GM19452 (cell line): ENCODE measurements around the gene SGK1.
"Not testable (repeated sequence)": the region's sequence is repeated elsewhere in the genome, so short reads cannot be mapped to it uniquely, and the experiment has no call there.

Experiments used
- ATAC-seq: cut with Tn5 transposase; IDR thresholded peaks from one replicate; pipeline ENCODE4 v1.9.1; 2021; ENCODE audit not compliant: unreplicated experiment

SGK1 gene

GRCh38 chr6:134193536-134194498 lies 124.1 kb downstream of the SGK1 start:
- no peak for ATAC-seq

DNA sequence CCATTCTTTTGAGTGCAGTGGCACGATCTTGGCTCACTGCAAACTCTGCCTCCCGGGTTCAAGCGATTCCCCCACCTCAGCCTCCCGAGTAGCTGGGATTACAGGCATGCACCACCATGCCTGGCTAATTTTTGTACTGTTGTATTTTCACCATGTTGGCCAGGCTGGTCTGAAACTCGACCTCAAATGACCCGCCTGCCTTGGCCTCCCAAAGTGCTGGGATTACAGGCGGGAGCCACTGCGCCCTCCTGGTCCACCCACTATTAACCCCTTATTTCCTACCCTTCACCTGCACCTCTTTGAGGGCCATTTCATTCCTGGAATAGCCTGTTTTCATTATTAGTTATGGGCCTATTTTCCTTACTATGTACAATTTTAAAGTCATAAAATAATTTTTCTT lies 125.3 kb downstream of the SGK1 start:
- ATAC-seq, result not testable (repeated sequence)

DNA sequence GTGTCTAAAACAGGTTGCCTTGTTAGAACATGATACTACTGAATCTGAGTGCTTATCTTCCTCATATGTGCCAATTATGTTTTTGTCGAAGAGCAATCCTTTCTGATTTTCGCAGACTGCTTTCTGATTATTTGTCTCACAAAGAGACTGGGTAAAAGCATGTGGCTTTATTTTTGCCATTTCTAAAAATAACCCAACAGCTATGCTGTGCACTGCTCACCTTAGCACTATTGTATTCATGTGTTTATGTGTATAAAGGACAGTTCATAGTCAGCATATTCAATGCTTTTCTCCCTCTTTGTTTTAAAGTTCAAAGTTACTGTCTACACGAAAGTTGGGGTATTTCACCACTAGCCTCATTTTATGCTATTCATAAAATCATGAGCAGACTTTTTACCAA lies 127.0 kb downstream of the SGK1 start:
- no peak for ATAC-seq

DNA sequence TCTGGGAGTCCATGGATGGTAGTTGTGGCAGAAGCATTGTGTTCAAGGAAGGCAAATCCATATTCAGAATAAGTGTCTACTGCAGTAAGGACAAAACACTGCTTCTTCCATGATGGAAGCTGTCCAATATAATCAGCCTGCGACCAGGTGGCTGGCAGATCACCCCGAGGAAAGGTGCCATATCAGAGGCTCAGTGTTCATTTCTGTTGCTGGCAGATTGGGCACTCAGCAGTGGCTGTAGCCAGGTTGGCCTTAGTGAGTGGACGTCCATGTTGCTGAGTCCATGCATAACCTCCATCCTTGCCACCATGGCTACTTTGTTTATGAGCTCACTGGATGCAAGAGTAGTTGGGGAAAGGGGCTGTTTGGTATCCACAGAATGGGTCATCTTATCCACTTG lies 130.2 kb downstream of the SGK1 start:
- no peak for ATAC-seq

DNA sequence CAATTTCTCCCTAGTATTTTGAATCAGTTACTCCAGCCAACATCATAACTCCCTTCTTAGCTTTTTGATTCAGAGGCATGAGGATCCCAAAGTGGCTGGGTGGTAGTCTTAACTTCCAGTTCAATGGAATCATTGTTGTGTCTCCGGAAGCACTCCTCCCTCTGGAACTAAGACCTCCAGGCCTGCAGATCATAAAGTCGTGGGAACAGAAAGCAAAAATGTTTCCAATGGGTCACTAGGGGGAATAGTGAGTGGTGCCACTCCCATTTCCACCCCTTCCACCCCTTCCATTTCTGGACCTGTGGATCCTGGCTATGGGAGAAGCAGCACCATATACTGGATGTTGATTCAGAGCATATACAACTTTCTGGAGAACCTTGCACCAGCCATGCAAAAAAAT lies 130.8 kb downstream of the SGK1 start:
- no peak for ATAC-seq

- no peak for ATAC-seq
Observed at GRCh38 chr6:134186355-134186754, 131.6 kb downstream of the SGK1 start.

- ATAC-seq, result no peak
Observed at GRCh38 chr6:134185277-134185676, 132.6 kb downstream of the SGK1 start.

GRCh38 chr6:134183844-134184243 lies 134.1 kb downstream of the SGK1 start:
- ATAC-seq, result no peak

DNA sequence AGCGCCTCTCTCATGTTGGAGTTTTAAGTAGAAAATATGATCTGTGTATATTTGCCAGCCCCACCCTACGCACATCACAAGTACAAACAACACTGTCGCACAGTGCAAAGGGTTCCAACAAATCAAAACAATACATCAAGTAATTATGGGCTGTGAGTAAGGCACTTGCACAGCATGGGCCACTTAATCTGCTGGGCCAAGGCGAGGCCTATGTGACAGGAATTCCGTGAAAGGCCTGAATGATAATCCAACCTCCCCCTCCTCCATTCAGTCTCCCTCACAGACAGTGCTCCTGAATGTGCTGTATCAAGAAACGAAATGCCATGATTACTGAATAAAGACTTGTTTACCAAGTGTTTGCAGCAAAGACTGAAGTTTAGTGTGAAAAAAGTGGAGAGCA lies 135.4 kb downstream of the SGK1 start:
- no peak for ATAC-seq

DNA sequence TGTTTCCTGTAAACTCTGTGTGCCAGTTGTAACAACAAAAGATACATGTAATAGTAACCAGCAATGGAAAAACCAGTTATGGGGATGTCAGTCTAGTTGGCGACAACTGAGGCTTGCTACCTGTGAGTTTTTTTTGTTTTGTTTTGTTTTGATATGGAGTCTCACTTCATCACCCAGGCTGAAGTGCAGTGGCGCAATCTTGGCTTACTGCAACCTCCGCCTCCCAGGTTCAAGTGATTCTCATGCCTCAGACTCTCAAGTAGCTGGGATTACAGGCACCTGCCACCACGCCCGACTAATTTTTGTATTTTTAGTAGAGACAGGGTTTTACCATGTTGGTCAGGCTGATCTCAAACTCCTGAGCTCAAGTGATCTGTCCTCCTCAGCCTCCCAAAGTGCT lies 136.2 kb downstream of the SGK1 start:
- not testable (repeated sequence) for ATAC-seq

- not testable (repeated sequence) for ATAC-seq
Observed at GRCh38 chr6:134181251-134181650, 136.7 kb downstream of the SGK1 start.

DNA sequence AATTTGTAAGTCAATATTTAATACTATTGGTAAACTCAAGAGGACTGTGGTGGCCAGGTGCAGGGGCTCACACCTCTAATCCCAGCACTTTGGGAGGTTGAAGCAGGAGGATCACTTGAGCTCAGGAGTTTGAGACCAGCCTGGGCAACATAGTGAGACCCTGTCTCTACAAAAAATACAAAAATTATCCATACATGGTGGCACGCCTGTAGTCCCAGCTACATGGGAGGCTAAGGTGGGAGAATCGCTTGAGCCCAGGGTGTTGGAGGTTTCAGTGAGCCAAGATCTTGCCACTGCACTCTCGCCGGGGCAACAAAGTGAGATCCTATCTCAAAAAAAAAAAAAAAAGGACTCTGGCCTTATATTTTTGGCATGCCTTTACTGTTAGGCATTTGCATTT lies 137.4 kb downstream of the SGK1 start:
- ATAC-seq, result not testable (repeated sequence)

- no peak for ATAC-seq
Observed at GRCh38 chr6:134178161-134179044, 139.5 kb downstream of the SGK1 start.

DNA sequence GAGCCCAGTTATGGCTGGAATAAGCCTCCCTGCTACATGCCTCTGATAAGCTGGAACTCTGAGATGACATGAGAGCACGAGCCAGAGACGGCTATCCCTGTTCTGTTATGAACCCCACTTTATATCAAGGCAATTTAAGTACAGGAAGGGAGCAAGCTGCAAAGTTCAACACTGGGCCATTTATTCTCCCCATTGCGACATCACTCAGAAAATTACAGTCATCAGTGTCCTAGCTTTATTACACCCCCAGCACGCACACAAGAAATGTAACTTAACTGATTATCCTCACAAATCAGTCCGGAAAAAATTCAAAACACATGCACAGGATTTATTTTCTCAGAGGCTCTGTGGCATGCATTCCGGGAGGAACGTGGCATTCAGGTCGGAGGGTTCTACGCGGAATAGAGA lies 140.2 kb downstream of the SGK1 start:
- ATAC-seq, result no peak

- no peak for ATAC-seq
Observed at GRCh38 chr6:134177236-134177635, 140.7 kb downstream of the SGK1 start.

- ATAC-seq, result no peak
Observed at GRCh38 chr6:134176264-134176975, 141.5 kb downstream of the SGK1 start.

GRCh38 chr6:134175532-134176263 lies 142.2 kb downstream of the SGK1 start:
- ATAC-seq, result no peak

DNA sequence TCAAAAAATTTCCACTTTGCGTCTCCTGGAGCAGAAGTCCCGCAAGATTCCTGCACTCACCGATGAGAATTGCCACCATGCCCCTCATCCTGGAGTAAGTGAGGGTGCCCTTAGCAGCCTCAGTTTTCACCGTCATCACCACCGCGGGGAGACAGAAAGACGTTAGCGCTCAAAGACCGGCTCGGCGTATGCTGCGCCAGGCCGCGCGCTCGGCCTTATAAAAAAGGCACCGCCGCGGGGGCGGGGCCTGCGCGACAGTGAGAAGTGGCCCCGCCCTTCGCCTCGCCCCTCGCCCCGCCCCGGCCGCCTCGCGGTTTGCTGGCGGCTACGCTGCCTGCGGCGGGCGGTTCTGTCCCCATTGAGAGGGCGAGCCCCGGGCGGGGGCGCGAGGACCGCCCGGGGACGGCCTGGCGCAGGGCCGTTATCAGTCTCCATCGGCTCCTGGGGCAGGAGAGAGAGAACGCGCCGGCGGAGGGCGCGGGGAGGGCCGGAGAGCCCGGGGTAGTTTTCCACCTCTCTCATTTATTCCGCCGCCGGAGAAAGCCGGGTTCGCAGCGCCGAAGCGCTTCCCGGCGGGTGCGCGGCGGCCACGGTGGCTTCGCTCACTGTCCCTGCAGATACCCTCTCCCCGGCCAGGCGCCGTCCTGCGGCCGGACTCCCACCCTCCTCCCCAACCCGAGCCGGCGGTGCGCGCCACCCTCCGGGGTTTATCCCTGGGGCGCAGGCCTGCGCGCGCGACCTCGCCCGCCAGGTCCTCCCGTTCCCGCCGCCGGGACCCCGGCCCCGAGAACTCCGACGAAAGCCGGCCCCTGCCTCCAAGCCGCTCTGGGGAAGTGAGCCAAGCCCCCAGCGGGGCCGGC lies 143.0 kb downstream of the SGK1 start:
- peak; percentile 71 for ATAC-seq

DNA sequence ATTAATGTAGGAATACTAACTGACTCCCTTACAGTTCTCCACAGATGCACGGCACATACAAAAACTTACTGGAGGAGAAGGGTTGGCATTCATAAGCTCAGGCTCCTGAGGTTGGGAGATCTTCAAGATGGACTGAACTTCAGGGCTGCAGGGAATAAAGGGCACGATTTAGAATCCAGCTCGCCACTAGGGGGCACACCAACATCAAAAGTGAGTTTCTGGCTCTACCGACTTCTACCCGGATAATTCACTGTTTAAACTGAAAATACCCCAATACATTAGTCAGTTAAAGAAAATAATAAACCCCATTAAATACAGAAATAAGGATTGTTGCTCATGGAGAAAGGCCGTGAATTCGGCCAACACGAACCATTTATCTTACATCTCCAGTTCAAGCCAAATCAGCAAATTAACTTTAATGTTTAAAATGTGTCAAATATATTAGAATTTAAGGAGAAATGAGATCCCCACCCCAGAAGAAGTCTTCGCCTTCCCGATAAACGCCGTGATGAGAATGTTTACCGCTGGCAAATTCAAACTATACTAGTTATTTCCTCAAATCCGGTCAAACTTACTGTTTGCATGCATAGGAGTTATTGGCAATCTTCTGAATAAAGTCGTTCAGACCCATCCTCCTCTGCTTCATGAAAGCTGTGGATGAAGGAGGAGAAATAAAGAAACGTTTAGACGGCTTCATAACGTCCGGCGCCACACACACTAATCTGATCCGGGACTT lies 143.8 kb downstream of the SGK1 start:
- no peak for ATAC-seq
